ENCODE data around the gene ANKS1B.
A peak's percentile ranks its signal among the peaks of the same experiment; 100 is the strongest.

Gene ANKS1B

DNA sequence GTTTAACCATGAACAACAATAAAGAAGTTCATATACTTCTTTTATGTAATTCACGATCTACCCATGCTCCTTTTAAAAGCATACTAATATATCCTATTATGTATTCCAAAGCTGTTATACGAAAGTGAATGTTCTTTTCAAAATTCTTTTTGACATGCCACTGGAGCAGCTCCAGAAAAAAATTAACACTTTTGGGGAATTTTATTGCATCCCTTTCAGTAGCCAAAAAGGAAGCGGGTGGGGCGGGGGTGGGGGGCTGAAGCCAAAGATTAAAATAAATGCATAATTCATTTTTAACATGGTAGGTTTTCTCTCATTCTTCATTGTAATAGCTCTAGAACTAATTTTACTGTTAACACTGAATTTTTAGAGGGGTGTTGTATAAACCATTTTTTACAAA, 123.0 kb downstream of the ANKS1B start:
- Histone ChIP-seq H3K9ac (ENCODE audit: low read length) (no peak overlapping the region), H3K27me3 (replicated peaks; ENCODE audit: control insufficient read depth, insufficient read depth, low read length) (no peaks in the 10 kb centered on the region), H3K4me3 (ENCODE audit: low read length) (no peak overlapping the region), H3K9me3 (ENCODE audit: control insufficient read depth, low read length) (no peaks in the 10 kb centered on the region), H3K36me3 (ENCODE audit: control insufficient read depth, insufficient read depth, low read length, severe bottlenecking) (no peaks in the 10 kb centered on the region), H3K4me1 (ENCODE audit: control insufficient read depth, insufficient read depth, low read length) (no peaks in the 10 kb centered on the region)
- no peak for DNase-seq (ENCODE audit: low read depth)

DNA sequence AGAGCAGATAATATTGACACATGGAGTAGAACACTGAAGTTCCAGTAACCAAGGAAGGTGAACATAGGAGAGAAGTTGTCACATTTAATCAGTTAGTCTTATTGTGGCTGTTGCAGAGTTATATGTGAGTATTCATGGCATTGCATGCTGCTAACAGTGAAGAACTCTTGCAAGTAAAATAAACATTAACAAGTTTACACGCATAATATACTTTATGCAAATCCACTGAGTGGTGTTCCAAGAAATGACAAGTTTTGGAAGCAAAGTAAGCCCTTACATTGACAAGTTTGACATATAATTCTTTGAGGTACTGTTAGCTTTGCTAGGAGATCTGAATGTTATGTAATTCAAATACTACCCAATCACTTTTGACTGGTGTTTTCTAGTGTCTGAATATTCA, 125.6 kb downstream of the ANKS1B start:
- H3K4me1 ChIP-seq (ENCODE audit: control insufficient read depth, insufficient read depth, low read length), result no peaks in the 10 kb centered on the region
- H3K4me3 ChIP-seq (ENCODE audit: low read length), result no peak overlapping the region
- no peaks in the 10 kb centered on the region for H3K36me3 ChIP-seq (ENCODE audit: control insufficient read depth, insufficient read depth, low read length, severe bottlenecking)
- no peak for DNase-seq (ENCODE audit: low read depth)
- H3K9me3 ChIP-seq (ENCODE audit: control insufficient read depth, low read length), result no peaks in the 10 kb centered on the region
- H3K27me3 ChIP-seq (replicated peaks; ENCODE audit: control insufficient read depth, insufficient read depth, low read length), result no peaks in the 10 kb centered on the region
- no peak overlapping the region for H3K9ac ChIP-seq (ENCODE audit: low read length)

DNA sequence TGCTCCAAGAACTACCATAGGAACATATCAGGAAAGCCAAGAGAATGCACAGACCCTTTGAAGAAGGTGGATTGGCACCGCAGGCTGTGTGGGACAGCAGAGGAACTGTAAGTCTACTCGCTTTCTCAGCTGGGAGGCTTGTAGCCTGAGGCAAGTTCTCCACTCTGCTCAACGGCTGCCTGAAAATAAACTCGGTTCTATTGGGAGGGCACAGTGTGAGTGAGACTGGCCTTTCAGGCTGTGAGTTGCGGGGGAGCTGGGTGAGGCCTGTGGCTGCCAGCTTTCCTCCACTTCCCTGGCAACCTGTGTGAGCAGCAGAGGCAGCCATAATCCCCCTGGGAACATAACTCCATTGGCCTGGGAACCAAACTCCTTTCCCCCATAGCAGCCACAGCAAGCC, 132.1 kb downstream of the ANKS1B start:
- no peaks in the 10 kb centered on the region for H3K36me3 ChIP-seq (ENCODE audit: control insufficient read depth, insufficient read depth, low read length, severe bottlenecking)
- no peak overlapping the region for H3K4me3 ChIP-seq (ENCODE audit: low read length)
- peak; percentile 7 for DNase-seq (ENCODE audit: low read depth)

DNA sequence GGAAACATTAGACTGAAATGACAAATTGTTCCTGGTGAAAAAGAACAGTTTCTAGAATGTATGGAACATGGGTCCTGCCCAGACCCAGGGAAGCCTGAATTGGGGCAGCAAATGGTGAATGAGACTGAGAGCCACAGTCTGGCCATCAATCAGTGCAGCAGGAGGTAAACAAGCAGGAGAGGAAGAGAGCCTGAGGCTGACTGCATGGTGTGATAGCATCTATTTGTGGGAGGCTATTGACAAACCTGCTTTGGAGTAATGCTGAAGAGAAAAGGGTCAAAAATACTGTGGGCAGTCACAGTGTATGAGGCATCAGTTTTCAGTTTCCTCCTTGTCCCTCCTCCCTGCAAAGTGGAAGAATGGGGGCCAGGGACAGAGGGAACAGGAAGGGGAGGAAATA, 136.8 kb downstream of the ANKS1B start:
- no peaks in the 10 kb centered on the region for H3K36me3 ChIP-seq (ENCODE audit: control insufficient read depth, insufficient read depth, low read length, severe bottlenecking)
- no peaks in the 10 kb centered on the region for H3K4me1 ChIP-seq (ENCODE audit: control insufficient read depth, insufficient read depth, low read length)
- H3K27me3 ChIP-seq (replicated peaks; ENCODE audit: control insufficient read depth, insufficient read depth, low read length), result no peaks in the 10 kb centered on the region
- H3K9ac ChIP-seq (ENCODE audit: low read length), result no peak overlapping the region
- peaks cover 3% of the 10 kb centered on the region for H3K9me3 ChIP-seq (ENCODE audit: control insufficient read depth, low read length)
- no peak for DNase-seq (ENCODE audit: low read depth)
- H3K4me3 ChIP-seq (ENCODE audit: low read length), result no peak overlapping the region

More for the DNA sequence above, 132.1 kb downstream of the ANKS1B start:
- Histone ChIP-seq H3K4me1 (ENCODE audit: control insufficient read depth, insufficient read depth, low read length) (no peaks in the 10 kb centered on the region), H3K27me3 (replicated peaks; ENCODE audit: control insufficient read depth, insufficient read depth, low read length) (no peaks in the 10 kb centered on the region), H3K9me3 (ENCODE audit: control insufficient read depth, low read length) (no peaks in the 10 kb centered on the region), H3K9ac (ENCODE audit: low read length) (no peak overlapping the region)

DNA sequence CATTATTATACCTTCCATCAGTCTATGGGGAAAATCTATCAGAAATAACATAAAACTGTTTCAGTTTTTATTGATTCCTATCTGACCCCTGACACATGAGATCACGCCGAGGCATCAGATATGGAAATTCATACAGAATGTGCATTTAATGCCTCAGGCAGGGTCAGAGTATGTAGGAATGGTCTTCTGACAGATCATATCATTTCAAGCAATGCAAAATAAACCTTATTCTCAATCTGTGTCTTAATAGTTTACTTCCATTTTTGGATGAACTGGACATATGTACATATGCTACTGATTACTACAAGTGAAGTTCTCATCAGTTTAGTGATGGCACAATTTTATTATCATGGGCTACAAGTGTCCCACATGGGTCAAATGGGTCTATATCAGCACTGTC, 150.0 kb downstream of the ANKS1B start:
- no peak for DNase-seq (ENCODE audit: low read depth)
- Histone ChIP-seq H3K27me3 (replicated peaks; ENCODE audit: control insufficient read depth, insufficient read depth, low read length) (no peaks in the 10 kb centered on the region), H3K9ac (ENCODE audit: low read length) (no peak overlapping the region), H3K4me3 (ENCODE audit: low read length) (no peak overlapping the region), H3K4me1 (ENCODE audit: control insufficient read depth, insufficient read depth, low read length) (no peaks in the 10 kb centered on the region), H3K9me3 (ENCODE audit: control insufficient read depth, low read length) (no peaks in the 10 kb centered on the region), H3K36me3 (ENCODE audit: control insufficient read depth, insufficient read depth, low read length, severe bottlenecking) (no peaks in the 10 kb centered on the region)

DNA sequence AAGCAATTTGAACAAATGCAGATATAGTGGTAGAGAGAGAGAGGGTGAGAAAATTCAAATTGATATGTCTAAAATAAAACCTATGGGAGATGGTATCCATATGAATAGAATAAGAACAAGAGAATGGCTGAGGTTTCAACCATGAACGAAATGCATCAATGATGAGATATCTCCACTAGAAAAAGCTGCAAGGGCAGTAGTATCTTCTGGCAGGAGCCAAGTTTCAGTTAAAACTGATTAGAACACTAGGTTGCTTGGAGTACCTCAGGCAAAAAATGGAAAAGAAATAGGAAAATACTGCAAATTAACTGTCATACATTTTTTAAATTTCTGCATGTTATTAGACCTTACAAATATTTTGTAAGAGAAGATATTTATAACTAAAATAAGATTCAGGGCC, 151.3 kb downstream of the ANKS1B start:
- Histone ChIP-seq H3K4me3 (ENCODE audit: low read length) (no peak overlapping the region), H3K9me3 (ENCODE audit: control insufficient read depth, low read length) (no peaks in the 10 kb centered on the region), H3K27me3 (replicated peaks; ENCODE audit: control insufficient read depth, insufficient read depth, low read length) (no peaks in the 10 kb centered on the region), H3K9ac (ENCODE audit: low read length) (no peak overlapping the region), H3K36me3 (ENCODE audit: control insufficient read depth, insufficient read depth, low read length, severe bottlenecking) (no peaks in the 10 kb centered on the region), H3K4me1 (ENCODE audit: control insufficient read depth, insufficient read depth, low read length) (no peaks in the 10 kb centered on the region)
- no peak for DNase-seq (ENCODE audit: low read depth)

DNA sequence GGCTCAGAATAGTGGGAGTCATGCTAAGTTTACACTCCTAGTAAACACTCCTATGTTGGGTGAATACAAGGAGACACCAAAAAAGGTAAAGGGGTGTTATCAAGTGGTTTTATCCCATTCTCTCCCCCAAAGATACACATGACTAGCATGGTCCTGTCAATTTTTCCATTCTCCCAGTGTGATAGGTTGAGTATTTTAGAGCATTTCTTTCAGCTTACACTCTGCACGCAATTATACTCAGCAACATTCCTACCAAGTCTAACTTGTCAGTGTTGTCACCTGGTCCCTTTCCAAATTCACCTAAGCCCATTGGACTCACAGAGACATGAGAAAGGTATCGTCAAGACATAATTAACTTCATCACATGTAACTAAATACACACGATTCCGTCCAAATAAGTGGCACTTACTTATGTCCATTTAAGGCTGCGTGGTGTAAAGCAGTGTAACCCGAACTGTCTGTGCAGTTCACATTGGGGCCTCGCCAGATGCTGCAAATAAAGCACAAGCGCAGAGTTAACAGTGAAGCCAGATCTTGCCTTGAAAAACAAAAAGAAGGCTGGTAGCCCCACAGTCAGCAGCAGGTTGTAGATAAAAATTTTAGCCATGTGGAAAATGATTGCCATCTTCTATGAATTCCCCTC, 159.7 kb downstream of the ANKS1B start:
- H3K9ac ChIP-seq (ENCODE audit: low read length), result no peak overlapping the region
- peak; percentile 34 for DNase-seq (ENCODE audit: low read depth)
- no peaks in the 10 kb centered on the region for H3K27me3 ChIP-seq (replicated peaks; ENCODE audit: control insufficient read depth, insufficient read depth, low read length)
- H3K36me3 ChIP-seq (ENCODE audit: control insufficient read depth, insufficient read depth, low read length, severe bottlenecking), result no peaks in the 10 kb centered on the region
- H3K4me3 ChIP-seq (ENCODE audit: low read length), result no peak overlapping the region
- no peaks in the 10 kb centered on the region for H3K4me1 ChIP-seq (ENCODE audit: control insufficient read depth, insufficient read depth, low read length)
- no peaks in the 10 kb centered on the region for H3K9me3 ChIP-seq (ENCODE audit: control insufficient read depth, low read length)

DNA sequence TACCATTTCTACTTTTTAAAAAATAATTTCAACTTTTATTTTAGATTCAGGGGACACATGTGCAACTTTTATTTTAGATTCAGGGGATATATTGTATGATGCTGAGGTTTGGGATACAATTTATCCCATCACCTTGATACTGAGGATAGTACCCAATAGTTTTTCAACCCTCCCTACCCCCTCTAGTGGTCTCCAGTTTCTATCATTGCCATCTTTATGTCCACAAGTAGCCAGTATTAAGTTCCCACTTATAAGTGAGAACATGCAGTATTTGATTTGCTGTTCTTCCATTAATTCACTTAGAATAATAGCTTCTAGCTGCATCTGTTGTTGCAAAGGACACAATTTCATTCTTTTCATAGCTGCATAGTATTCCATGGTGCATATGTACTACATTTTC, 162.5 kb downstream of the ANKS1B start:
- H3K4me1 ChIP-seq (ENCODE audit: control insufficient read depth, insufficient read depth, low read length), result no peaks in the 10 kb centered on the region
- no peak overlapping the region for H3K9ac ChIP-seq (ENCODE audit: low read length)
- no peak for DNase-seq (ENCODE audit: low read depth)
- no peaks in the 10 kb centered on the region for H3K36me3 ChIP-seq (ENCODE audit: control insufficient read depth, insufficient read depth, low read length, severe bottlenecking)
- H3K27me3 ChIP-seq (replicated peaks; ENCODE audit: control insufficient read depth, insufficient read depth, low read length), result no peaks in the 10 kb centered on the region
- no peaks in the 10 kb centered on the region for H3K9me3 ChIP-seq (ENCODE audit: control insufficient read depth, low read length)
- H3K4me3 ChIP-seq (ENCODE audit: low read length), result no peak overlapping the region

DNA sequence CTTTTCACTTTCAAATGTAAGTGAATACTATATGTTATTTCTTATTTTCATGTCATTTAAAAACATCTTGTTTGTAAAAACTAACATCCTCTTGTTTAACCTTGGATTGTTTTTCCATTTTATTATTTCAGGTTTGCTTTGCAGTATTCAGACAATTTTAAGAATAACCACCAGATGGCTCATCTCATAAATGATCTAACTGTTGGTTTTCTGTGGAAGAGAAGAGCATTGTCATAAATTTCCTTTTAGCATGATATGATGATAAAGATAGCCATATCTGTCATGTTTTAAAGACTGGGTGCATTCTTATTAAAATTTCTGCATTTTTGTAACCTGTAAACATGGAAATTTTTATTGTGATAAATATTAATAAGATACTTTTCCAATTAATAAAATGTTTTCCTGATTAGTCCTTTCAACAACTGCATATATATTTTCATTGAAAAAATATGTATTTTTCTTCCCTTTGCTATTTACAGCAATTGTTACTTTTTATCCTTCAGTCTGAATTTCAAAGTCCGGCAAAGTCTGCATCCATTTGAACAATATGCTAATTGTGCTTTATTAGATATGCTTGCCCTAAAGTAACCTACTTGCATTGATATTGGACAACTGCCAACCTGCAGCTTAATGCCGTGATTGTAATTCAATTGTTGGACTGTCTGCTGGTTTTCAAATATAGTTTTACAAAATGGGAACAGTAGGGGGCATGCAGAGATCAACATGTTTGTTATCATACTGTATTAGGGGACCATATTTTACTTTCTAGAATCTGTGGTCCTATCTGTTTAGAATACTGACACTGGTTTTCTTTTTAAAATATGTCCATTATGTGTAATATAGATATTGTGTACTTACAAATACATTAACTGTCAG, 173.8 kb downstream of the ANKS1B start:
- Histone ChIP-seq H3K9me3 (ENCODE audit: control insufficient read depth, low read length) (no peaks in the 10 kb centered on the region), H3K4me3 (ENCODE audit: low read length) (no peak overlapping the region), H3K36me3 (ENCODE audit: control insufficient read depth, insufficient read depth, low read length, severe bottlenecking) (no peaks in the 10 kb centered on the region), H3K9ac (ENCODE audit: low read length) (no peak overlapping the region), H3K27me3 (replicated peaks; ENCODE audit: control insufficient read depth, insufficient read depth, low read length) (no peaks in the 10 kb centered on the region), H3K4me1 (ENCODE audit: control insufficient read depth, insufficient read depth, low read length) (peaks cover 5% of the 10 kb centered on the region)
- DNase-seq (ENCODE audit: low read depth), result peak; percentile 82

DNA sequence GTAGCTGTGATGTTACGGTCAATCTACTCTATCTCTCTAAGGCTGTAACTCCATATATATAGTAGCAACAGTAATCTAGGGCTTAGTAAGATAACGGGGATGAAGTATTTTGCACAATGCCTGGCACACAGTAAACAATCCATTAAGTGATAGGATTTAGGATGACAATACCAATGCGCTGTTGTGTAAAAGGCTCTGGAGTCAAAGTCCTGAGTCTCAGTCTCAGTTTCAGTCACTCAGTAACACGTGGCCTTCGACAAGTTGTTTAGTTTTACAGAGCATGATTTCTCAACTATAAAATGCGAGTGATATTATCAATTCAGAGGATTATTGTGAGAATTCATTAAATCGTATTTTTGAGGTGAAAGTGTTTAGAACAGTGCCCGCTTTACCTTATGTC, 174.8 kb downstream of the ANKS1B start:
- H3K9me3 ChIP-seq (ENCODE audit: control insufficient read depth, low read length), result no peaks in the 10 kb centered on the region
- H3K9ac ChIP-seq (ENCODE audit: low read length), result no peak overlapping the region
- H3K27me3 ChIP-seq (replicated peaks; ENCODE audit: control insufficient read depth, insufficient read depth, low read length), result no peaks in the 10 kb centered on the region
- DNase-seq (ENCODE audit: low read depth), result no peak
- peaks cover 5% of the 10 kb centered on the region for H3K4me1 ChIP-seq (ENCODE audit: control insufficient read depth, insufficient read depth, low read length)
- H3K4me3 ChIP-seq (ENCODE audit: low read length), result no peak overlapping the region
- no peaks in the 10 kb centered on the region for H3K36me3 ChIP-seq (ENCODE audit: control insufficient read depth, insufficient read depth, low read length, severe bottlenecking)

DNA sequence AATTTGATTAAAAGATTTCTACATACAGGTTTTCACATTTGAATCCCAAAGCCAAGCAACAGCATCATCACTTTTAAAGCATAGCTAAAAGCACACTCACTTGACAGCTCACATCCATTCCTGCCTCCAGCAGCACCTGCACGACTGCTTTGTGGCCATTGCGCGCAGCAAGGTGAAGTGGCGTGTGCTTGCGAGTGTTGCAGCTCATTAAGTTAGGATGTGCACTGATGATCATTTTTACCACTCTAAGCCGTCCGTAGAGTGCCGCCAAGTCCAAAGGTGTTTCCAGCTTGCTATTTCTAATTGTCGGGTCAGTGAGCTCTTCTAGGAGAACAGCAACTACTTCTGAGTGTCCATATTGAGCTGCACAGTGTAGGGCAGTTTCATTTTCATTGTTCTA, 178.4 kb downstream of the ANKS1B start:
- H3K27me3 ChIP-seq (replicated peaks; ENCODE audit: control insufficient read depth, insufficient read depth, low read length), result no peaks in the 10 kb centered on the region
- no peak for DNase-seq (ENCODE audit: low read depth)
- H3K36me3 ChIP-seq (ENCODE audit: control insufficient read depth, insufficient read depth, low read length, severe bottlenecking), result no peaks in the 10 kb centered on the region
- H3K4me1 ChIP-seq (ENCODE audit: control insufficient read depth, insufficient read depth, low read length), result peaks cover 5% of the 10 kb centered on the region
- H3K9me3 ChIP-seq (ENCODE audit: control insufficient read depth, low read length), result no peaks in the 10 kb centered on the region
- no peak overlapping the region for H3K4me3 ChIP-seq (ENCODE audit: low read length)
- H3K9ac ChIP-seq (ENCODE audit: low read length), result no peak overlapping the region
